ENCODE data around the gene CTF1.
"Not testable (repeated sequence)": the region's sequence is repeated elsewhere in the genome, so short reads cannot be mapped to it uniquely, and the experiment has no call there.

CTF1 gene

DNA sequence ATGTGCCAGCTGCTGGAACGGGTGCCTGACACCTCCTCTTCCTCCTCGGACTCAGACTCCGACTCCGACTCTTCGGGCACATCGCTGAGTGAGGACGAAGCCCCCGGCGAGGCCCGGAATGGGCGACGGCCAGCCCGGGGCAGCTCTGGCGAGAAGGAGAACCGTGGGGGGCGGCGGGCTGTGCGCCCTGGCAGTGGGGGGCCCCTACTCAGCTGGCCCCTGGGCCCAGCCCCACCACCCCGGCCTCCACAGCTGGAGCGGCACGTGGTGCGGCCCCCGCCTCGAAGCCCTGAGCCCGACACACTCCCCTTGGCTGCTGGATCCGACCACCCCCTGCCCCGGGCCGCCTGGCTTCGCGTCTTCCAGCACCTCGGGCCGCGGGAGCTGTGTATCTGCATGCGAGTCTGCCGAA, 33.8 kb downstream of the CTF1 start:
- H3K9me3 ChIP-seq (ENCODE audit: control insufficient read depth in 2 of 2, low read length in 2 of 2): no peaks in the 10 kb centered on the region
- peaks cover 0 to 3% of the 10 kb centered on the region in 2 donors for H3K4me1 ChIP-seq (ENCODE audit: control insufficient read depth in 2 of 2, insufficient read depth in 2 of 2, low read length in 2 of 2)
- no peak overlapping the region for H3K4me3 ChIP-seq (ENCODE audit: low read length in 2 of 2)
- no peak overlapping the region for H3K9ac ChIP-seq (ENCODE audit: low read depth in 1 of 2, low read length in 2 of 2)
- peaks cover 22 to 26% of the 10 kb centered on the region in 2 donors for H3K36me3 ChIP-seq (ENCODE audit: control insufficient read depth in 2 of 2, insufficient read depth in 2 of 2, low read length in 2 of 2)
- H3K27ac ChIP-seq (ENCODE audit: low read depth in 2 of 2, low read length in 2 of 2): no peak overlapping the region
- H3K27me3 ChIP-seq (ENCODE audit: control insufficient read depth in 2 of 2, insufficient read depth in 2 of 2, low read length in 2 of 2): no peaks in the 10 kb centered on the region

DNA sequence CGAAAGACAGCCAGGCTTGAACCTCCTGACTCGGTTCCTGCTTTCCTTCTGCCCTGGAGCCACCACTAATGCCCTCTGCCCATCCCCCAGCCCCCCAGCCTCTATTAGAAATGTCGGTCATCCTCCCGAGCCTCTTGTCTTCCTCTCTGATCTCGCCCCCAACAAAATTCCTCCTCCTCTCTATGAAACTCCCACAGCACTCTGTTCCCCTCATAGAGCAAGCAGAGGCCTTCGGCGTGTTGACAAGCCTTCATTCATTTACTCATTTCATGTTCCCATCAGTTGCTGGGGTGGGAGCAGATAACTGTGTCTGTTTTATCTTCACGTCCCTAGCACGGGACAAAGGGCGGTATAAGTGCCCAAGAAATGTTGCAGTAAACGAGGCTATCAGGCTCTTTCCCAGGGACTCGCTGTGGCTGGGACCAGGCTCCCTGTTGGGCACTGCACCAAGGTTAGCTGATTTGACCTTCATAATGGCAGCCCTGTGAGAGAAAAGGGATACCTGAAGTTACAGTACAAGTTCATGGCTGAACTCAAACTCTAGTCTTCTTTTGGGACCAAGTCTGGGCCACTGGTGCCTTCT, 34.7 kb downstream of the CTF1 start:
- H3K36me3 ChIP-seq (ENCODE audit: control insufficient read depth in 2 of 2, insufficient read depth in 2 of 2, low read length in 2 of 2): peaks cover 22 to 24% of the 10 kb centered on the region in 2 donors
- no peaks in the 10 kb centered on the region for H3K9me3 ChIP-seq (ENCODE audit: control insufficient read depth in 2 of 2, low read length in 2 of 2)

DNA sequence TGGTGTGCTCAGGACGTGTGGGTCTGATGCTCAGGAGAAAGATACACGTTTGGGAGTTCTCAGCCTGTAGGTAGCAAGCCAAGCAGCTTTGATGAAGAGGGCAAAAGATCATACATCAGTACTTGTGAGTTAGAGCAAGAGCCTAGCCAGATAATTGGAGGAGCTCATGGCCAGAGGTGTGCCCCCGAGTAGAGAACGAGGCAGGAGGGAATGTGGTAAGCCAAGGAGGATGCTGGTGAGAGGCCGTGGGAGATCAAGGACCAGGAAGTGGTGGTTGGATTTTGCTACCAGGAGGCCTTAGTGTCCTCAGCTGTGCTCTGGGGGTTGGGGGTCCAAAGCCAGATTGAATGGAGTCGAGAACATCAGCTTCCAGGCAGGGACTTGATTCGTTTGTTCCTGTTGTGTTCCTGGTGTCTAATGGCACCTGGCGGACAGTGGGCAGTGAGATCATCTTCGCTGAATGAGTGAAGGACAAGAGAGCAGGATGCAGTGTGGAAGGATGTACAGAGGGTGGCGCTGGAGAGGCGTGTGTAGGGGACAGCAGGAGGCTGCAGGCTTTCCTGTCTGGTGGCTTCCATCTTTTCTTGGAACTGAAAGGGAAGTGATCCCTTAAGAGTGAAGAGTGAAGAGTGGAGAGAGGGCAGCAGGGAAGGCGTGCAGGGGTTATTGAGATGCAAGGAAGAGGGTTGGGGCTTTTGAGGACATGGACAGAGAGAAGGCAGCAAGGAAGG, 38.6 kb downstream of the CTF1 start:
- H3K27ac ChIP-seq (ENCODE audit: low read depth in 2 of 2, low read length in 2 of 2): no peak overlapping the region
- H3K9ac ChIP-seq (ENCODE audit: low read depth in 1 of 2, low read length in 2 of 2): no peak overlapping the region
- peaks cover 17 to 19% of the 10 kb centered on the region in 2 donors for H3K36me3 ChIP-seq (ENCODE audit: control insufficient read depth in 2 of 2, insufficient read depth in 2 of 2, low read length in 2 of 2)
- no peaks in the 10 kb centered on the region for H3K27me3 ChIP-seq (ENCODE audit: control insufficient read depth in 2 of 2, insufficient read depth in 2 of 2, low read length in 2 of 2)
- no peaks in the 10 kb centered on the region for H3K9me3 ChIP-seq (ENCODE audit: control insufficient read depth in 2 of 2, low read length in 2 of 2)
- no peak overlapping the region for H3K4me3 ChIP-seq (ENCODE audit: low read length in 2 of 2)
- H3K4me1 ChIP-seq (ENCODE audit: control insufficient read depth in 2 of 2, insufficient read depth in 2 of 2, low read length in 2 of 2): peaks cover 0 to 3% of the 10 kb centered on the region in 2 donors

More for the DNA sequence above, 34.7 kb downstream of the CTF1 start:
- H3K4me1 ChIP-seq (ENCODE audit: control insufficient read depth in 2 of 2, insufficient read depth in 2 of 2, low read length in 2 of 2): peaks cover 0 to 3% of the 10 kb centered on the region in 2 donors
- H3K9ac ChIP-seq (ENCODE audit: low read depth in 1 of 2, low read length in 2 of 2): no peak overlapping the region
- no peak overlapping the region for H3K27ac ChIP-seq (ENCODE audit: low read depth in 2 of 2, low read length in 2 of 2)
- no peak overlapping the region for H3K4me3 ChIP-seq (ENCODE audit: low read length in 2 of 2)
- no peaks in the 10 kb centered on the region for H3K27me3 ChIP-seq (ENCODE audit: control insufficient read depth in 2 of 2, insufficient read depth in 2 of 2, low read length in 2 of 2)

DNA sequence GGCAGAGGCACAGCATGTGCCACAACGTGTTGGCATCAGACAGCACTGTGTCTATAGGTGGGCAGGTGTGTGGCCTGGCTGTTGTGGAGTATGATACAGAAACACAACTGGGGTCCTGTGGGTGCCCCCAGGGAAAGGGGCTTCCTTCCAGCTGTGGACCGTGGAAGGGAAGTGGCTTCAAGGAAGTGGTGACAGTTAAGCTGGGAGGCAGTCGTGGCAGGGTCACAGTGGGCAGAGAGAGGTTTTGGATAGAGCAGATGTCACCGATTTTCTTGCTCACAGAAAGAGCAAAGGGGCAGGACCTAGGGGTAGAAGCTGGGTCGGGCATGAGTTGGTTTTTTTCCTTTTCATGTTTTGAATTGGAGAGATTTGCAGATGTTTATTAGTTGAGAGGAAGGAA, 41.3 kb downstream of the CTF1 start:
- H3K4me3 ChIP-seq (ENCODE audit: low read length in 2 of 2): no peak overlapping the region
- no peaks in the 10 kb centered on the region for H3K27me3 ChIP-seq (ENCODE audit: control insufficient read depth in 2 of 2, insufficient read depth in 2 of 2, low read length in 2 of 2)
- peaks cover 3 to 6% of the 10 kb centered on the region in 2 donors for H3K36me3 ChIP-seq (ENCODE audit: control insufficient read depth in 2 of 2, insufficient read depth in 2 of 2, low read length in 2 of 2)
- no peaks in the 10 kb centered on the region for H3K9me3 ChIP-seq (ENCODE audit: control insufficient read depth in 2 of 2, low read length in 2 of 2)
- no peak overlapping the region for H3K9ac ChIP-seq (ENCODE audit: low read depth in 1 of 2, low read length in 2 of 2)
- peaks cover 11 to 15% of the 10 kb centered on the region in 2 donors for H3K4me1 ChIP-seq (ENCODE audit: control insufficient read depth in 2 of 2, insufficient read depth in 2 of 2, low read length in 2 of 2)
- H3K27ac ChIP-seq (ENCODE audit: low read depth in 2 of 2, low read length in 2 of 2): no peak overlapping the region

DNA sequence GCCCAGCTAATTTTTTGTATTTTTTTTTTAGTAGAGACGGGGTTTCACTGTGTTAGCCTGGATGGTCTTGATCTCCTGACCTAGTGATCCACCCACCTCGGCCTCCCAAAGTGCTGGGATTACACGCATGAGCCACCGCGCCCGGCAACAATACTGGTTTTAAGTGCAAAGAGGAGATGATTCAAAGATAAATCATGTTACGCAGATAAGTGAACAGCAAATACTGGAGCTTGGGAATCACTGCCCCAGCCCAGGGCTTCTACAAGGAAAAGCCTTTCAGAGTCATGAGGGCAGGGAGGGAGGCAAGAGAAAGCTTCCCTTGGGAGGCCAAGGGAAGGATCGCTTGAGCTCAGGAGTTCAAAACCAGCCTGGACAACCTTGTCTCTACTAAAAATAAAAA, 43.2 kb downstream of the CTF1 start:
- H3K9me3 ChIP-seq (ENCODE audit: control insufficient read depth in 2 of 2, low read length in 2 of 2); H3K4me3 ChIP-seq (ENCODE audit: low read length in 2 of 2); H3K36me3 ChIP-seq (ENCODE audit: control insufficient read depth in 2 of 2, insufficient read depth in 2 of 2, low read length in 2 of 2); H3K9ac ChIP-seq (ENCODE audit: low read depth in 1 of 2, low read length in 2 of 2); H3K27me3 ChIP-seq (ENCODE audit: control insufficient read depth in 2 of 2, insufficient read depth in 2 of 2, low read length in 2 of 2); H3K27ac ChIP-seq (ENCODE audit: low read depth in 2 of 2, low read length in 2 of 2): not testable (repeated sequence)
- H3K4me1 ChIP-seq (ENCODE audit: control insufficient read depth in 2 of 2, insufficient read depth in 2 of 2, low read length in 2 of 2): peaks cover 14 to 18% of the 10 kb centered on the region in 2 donors

DNA sequence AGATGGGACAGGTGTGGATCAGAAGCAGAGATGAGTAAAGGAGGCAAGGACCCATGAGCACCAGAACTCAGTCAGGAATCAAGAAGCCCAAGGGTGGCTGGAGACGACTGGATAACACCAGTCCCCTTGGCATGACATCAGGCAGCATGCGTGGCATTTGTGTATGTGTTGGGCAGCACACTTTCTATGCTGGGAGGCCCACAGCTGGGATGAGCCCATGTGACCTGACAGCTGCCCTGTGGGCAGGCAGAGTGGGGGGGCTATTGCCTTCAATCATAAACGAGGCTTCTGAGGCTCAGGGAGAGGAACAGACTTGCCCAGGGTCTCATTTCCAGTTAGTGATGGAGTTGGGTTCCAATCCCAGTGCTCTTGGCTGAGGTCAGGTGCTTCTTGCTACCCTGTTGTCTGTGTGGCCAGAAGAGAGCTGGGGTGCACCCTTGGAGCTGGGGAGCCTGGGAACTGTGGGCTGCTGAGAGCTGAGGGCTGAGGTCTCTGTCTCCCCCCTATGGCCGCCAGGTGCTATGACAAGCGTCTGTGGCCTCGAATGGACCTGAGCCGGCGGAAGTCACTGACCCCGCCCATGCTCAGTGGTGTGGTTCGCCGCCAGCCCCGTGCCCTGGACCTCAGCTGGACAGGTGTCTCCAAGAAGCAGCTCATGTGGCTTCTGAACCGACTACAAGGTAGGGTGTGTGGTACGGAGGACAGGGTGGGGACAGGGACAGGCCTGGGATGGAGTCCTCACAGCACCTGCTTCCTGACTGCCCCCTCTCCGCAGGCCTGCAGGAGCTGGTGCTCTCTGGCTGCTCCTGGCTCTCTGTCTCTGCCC, 45.4 kb downstream of the CTF1 start:
- H3K27me3 ChIP-seq (ENCODE audit: control insufficient read depth in 2 of 2, insufficient read depth in 2 of 2, low read length in 2 of 2): no peaks in the 10 kb centered on the region
- peaks cover 0 to 8% of the 10 kb centered on the region in 2 donors for H3K36me3 ChIP-seq (ENCODE audit: control insufficient read depth in 2 of 2, insufficient read depth in 2 of 2, low read length in 2 of 2)
- peaks cover 14% of the 10 kb centered on the region in 2 donors for H3K4me1 ChIP-seq (ENCODE audit: control insufficient read depth in 2 of 2, insufficient read depth in 2 of 2, low read length in 2 of 2)
- H3K27ac ChIP-seq (ENCODE audit: low read depth in 2 of 2, low read length in 2 of 2): peak overlapping the region; percentile 37 to 48
- no peaks in the 10 kb centered on the region for H3K9me3 ChIP-seq (ENCODE audit: control insufficient read depth in 2 of 2, low read length in 2 of 2)
- H3K9ac ChIP-seq (ENCODE audit: low read depth in 1 of 2, low read length in 2 of 2): peak overlapping the region in 1 of 2 donors; percentile 44
- H3K4me3 ChIP-seq (ENCODE audit: low read length in 2 of 2): peak overlapping the region; percentile 31 to 56

DNA sequence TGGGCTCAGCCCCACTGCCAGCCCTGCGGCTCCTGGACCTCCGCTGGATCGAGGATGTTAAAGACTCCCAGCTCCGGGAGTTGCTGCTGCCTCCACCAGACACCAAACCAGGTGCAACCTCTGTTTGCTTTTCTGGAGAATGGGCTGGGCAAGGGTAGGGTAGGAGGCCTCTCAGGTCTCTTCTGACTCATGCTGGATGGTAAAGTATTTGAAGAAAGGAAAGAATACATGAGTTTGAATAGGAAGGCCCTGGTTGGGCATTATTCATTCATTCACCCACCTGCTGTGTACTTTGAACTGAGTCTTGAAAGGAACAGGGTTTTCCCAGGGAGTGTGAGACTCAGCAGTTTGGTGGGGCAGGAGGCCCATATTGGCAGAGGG, 46.0 kb downstream of the CTF1 start:
- Histone ChIP-seq H3K9ac (ENCODE audit: low read depth in 1 of 2, low read length in 2 of 2) (peak overlapping the region; percentile 24 to 44), H3K4me3 (ENCODE audit: low read length in 2 of 2) (peak overlapping the region; percentile 31 to 56)

DNA sequence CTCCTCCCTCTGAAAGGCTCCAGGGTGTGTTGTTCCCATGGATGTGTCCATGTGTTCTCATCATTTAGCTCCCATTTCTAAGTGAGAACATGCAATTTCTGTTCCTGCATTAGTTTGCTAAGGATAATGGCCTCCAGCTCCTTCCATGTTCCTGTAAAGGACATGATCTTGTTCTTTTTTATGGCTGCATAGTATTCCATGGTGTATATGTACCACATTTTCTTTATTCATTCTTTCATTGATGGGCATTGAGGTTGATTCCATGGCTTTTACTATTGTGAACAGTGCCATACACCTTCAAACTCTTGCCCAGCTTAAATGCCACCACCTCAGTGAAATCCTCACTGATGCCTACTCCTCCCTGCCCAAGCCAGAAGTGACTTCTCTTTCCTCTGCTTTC, 47.9 kb downstream of the CTF1 start:
- Histone ChIP-seq H3K27ac (ENCODE audit: low read depth in 2 of 2, low read length in 2 of 2) (no peak overlapping the region), H3K27me3 (ENCODE audit: control insufficient read depth in 2 of 2, insufficient read depth in 2 of 2, low read length in 2 of 2) (no peaks in the 10 kb centered on the region), H3K4me3 (ENCODE audit: low read length in 2 of 2) (no peak overlapping the region), H3K36me3 (ENCODE audit: control insufficient read depth in 2 of 2, insufficient read depth in 2 of 2, low read length in 2 of 2) (peaks cover 0 to 8% of the 10 kb centered on the region in 2 donors), H3K9me3 (ENCODE audit: control insufficient read depth in 2 of 2, low read length in 2 of 2) (no peaks in the 10 kb centered on the region), H3K9ac (ENCODE audit: low read depth in 1 of 2, low read length in 2 of 2) (no peak overlapping the region), H3K4me1 (ENCODE audit: control insufficient read depth in 2 of 2, insufficient read depth in 2 of 2, low read length in 2 of 2) (peaks cover 14% of the 10 kb centered on the region in 2 donors)

More for the DNA sequence above, 46.0 kb downstream of the CTF1 start:
- Histone ChIP-seq H3K27me3 (ENCODE audit: control insufficient read depth in 2 of 2, insufficient read depth in 2 of 2, low read length in 2 of 2) (no peaks in the 10 kb centered on the region), H3K36me3 (ENCODE audit: control insufficient read depth in 2 of 2, insufficient read depth in 2 of 2, low read length in 2 of 2) (peaks cover 0 to 8% of the 10 kb centered on the region in 2 donors), H3K4me1 (ENCODE audit: control insufficient read depth in 2 of 2, insufficient read depth in 2 of 2, low read length in 2 of 2) (peaks cover 14% of the 10 kb centered on the region in 2 donors), H3K9me3 (ENCODE audit: control insufficient read depth in 2 of 2, low read length in 2 of 2) (no peaks in the 10 kb centered on the region), H3K27ac (ENCODE audit: low read depth in 2 of 2, low read length in 2 of 2) (peak overlapping the region; percentile 37 to 48)

DNA sequence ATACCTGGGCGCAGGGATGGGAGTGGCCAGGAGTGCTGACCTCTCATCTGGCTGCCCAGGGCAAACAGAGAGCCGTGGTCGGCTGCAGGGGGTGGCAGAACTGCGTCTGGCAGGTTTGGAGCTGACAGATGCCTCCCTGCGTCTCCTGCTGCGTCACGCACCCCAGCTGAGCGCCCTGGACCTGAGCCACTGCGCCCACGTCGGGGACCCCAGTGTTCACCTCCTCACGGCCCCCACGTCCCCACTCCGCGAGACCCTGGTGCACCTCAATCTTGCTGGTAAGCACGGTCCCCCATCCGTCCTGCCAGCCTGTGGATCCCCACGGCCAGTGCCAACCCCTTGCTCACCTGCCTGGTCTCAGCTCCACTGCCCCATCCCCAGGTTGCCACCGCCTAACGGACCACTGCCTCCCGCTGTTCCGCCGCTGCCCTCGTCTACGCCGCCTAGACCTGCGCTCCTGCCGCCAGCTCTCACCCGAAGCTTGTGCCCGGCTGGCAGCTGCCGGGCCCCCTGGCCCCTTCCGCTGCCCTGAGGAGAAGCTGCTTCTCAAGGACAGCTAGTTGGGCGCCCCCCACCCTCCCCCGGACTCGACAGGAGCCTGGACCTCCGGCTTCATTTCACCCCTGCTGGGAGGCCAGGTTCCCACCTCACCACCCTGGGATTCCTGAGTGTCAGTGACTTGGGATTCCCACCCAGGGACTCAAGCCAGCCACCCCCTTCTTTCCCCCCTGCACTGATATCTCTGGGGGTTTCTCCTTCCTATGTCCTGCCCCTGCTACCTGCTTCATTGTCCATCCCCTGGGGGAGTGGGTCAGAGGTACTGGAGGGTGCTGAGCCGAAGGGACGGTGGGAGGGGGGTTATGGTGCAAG, 50.5 kb downstream of the CTF1 start:
- Histone ChIP-seq H3K27ac (ENCODE audit: low read depth in 2 of 2, low read length in 2 of 2) (no peak overlapping the region), H3K4me1 (ENCODE audit: control insufficient read depth in 2 of 2, insufficient read depth in 2 of 2, low read length in 2 of 2) (peaks cover 26 to 33% of the 10 kb centered on the region in 2 donors)

More for the DNA sequence above, 50.5 kb downstream of the CTF1 start:
- no peaks in the 10 kb centered on the region for H3K27me3 ChIP-seq (ENCODE audit: control insufficient read depth in 2 of 2, insufficient read depth in 2 of 2, low read length in 2 of 2)
- no peak overlapping the region for H3K9ac ChIP-seq (ENCODE audit: low read depth in 1 of 2, low read length in 2 of 2)
- no peaks in the 10 kb centered on the region for H3K9me3 ChIP-seq (ENCODE audit: control insufficient read depth in 2 of 2, low read length in 2 of 2)
- no peak overlapping the region for H3K4me3 ChIP-seq (ENCODE audit: low read length in 2 of 2)
- peaks cover 0 to 8% of the 10 kb centered on the region in 2 donors for H3K36me3 ChIP-seq (ENCODE audit: control insufficient read depth in 2 of 2, insufficient read depth in 2 of 2, low read length in 2 of 2)
